ENCODE measurements around the gene TOMM40. TPM values are rescaled to one million over a fixed set of nuclear protein-coding genes. Genes with fewer than 3 reads are reported as not detected.
"Not testable (repeated sequence)": the region's sequence is repeated elsewhere in the genome, so short reads cannot be mapped to it uniquely, and the experiment has no call there.

TOMM40 gene
- total and polyA plus RNA-seq, 7 donors = 42.3 to 330 (median 69.7) TPM

DNA sequence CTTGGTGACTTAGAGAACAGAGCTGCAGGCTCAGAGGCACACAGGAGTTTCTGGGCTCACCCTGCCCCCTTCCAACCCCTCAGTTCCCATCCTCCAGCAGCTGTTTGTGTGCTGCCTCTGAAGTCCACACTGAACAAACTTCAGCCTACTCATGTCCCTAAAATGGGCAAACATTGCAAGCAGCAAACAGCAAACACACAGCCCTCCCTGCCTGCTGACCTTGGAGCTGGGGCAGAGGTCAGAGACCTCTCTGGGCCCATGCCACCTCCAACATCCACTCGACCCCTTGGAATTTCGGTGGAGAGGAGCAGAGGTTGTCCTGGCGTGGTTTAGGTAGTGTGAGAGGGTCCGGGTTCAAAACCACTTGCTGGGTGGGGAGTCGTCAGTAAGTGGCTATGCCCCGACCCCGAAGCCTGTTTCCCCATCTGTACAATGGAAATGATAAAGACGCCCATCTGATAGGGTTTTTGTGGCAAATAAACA lies 33.2 kb downstream of the TOMM40 start:
- TF ChIP-seq, protein P1, sequence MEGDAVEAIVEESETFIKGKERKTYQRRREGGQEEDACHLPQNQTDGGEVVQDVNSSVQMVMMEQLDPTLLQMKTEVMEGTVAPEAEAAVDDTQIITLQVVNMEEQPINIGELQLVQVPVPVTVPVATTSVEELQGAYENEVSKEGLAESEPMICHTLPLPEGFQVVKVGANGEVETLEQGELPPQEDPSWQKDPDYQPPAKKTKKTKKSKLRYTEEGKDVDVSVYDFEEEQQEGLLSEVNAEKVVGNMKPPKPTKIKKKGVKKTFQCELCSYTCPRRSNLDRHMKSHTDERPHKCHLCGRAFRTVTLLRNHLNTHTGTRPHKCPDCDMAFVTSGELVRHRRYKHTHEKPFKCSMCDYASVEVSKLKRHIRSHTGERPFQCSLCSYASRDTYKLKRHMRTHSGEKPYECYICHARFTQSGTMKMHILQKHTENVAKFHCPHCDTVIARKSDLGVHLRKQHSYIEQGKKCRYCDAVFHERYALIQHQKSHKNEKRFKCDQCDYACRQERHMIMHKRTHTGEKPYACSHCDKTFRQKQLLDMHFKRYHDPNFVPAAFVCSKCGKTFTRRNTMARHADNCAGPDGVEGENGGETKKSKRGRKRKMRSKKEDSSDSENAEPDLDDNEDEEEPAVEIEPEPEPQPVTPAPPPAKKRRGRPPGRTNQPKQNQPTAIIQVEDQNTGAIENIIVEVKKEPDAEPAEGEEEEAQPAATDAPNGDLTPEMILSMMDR (IDR thresholded peaks at IDR 0.05) = no peak
- 69 to 78% (median 70%) methylated on average over 8 of the region's 8 CpGs for WGBS, 3 donors
- Histone ChIP-seq H3K4me3 (no peak overlapping the region), H3K4me1 (no peaks in the 10 kb centered on the region), H3K27ac (no peak overlapping the region), H3K36me3 (ENCODE audit: insufficient read depth in 1 of 2, low read depth in 1 of 2) (no peaks in the 10 kb centered on the region), H3K9me3 (no peaks in the 10 kb centered on the region), H3K27me3 (ENCODE audit: insufficient read depth in 3 of 3, low read length in 2 of 3) (peaks cover 0 to 11% (median 2%) of the 10 kb centered on the region in 3 donors)
- ATAC-seq (no peak), DNase-seq (no peak)
- intact Hi-C loops (cut with DNase I) = no loop called here

DNA sequence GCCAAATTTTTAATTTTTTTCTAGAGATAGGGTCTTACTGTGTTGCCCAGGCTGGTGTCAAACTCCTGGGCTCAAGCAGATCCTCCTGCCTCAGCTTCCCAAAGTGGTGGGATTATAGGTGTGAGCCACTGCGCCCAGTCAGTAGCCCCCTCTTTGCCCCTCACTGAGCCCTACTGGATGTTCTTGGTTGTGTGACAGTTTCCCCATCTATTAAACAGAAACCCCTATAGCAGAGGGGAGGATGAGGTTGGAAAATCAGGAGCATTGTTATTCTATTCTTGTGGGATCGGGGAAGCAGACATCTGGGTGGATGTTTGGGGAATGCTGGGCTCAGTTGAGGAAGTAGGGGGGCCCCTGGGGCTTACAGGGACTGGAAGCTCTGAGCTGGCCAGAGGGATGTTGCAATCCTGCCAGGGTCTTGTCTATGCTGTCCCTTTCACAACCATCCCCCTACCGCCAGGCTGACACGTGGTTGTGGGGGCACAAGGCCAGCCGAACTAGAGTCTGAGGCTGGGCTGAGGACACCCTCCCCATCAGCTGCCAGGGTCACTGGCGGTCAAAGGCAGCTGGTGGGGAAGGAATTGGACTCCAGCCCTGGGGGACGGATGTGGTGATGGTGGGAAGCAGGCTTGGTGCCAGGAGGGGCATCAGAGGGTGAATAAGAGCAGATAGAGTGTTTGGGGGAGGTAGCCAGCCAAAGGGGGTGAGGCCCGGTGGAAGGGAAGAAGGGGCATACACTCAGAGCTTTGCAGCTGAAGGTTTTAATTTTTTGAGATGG lies 34.2 kb downstream of the TOMM40 start:
- 10 to 25% (median 15%) methylated on average over 8 of the region's 8 CpGs for WGBS, 3 donors
- TF ChIP-seq, protein P1 (IDR thresholded peaks at IDR 0.05) = no peak
- Histone ChIP-seq H3K27me3 (ENCODE audit: insufficient read depth in 3 of 3, low read length in 2 of 3) (peaks cover 0 to 11% (median 2%) of the 10 kb centered on the region in 3 donors), H3K27ac (no peak overlapping the region), H3K4me1 (no peaks in the 10 kb centered on the region), H3K9me3 (no peaks in the 10 kb centered on the region), H3K36me3 (ENCODE audit: insufficient read depth in 1 of 2, low read depth in 1 of 2) (no peaks in the 10 kb centered on the region), H3K4me3 (no peak overlapping the region)
- intact Hi-C loops (cut with DNase I) = no loop called here
- DNase-seq (peak; percentile 84 to 94), ATAC-seq (peak; percentile 51 to 66 (median 58))

DNA sequence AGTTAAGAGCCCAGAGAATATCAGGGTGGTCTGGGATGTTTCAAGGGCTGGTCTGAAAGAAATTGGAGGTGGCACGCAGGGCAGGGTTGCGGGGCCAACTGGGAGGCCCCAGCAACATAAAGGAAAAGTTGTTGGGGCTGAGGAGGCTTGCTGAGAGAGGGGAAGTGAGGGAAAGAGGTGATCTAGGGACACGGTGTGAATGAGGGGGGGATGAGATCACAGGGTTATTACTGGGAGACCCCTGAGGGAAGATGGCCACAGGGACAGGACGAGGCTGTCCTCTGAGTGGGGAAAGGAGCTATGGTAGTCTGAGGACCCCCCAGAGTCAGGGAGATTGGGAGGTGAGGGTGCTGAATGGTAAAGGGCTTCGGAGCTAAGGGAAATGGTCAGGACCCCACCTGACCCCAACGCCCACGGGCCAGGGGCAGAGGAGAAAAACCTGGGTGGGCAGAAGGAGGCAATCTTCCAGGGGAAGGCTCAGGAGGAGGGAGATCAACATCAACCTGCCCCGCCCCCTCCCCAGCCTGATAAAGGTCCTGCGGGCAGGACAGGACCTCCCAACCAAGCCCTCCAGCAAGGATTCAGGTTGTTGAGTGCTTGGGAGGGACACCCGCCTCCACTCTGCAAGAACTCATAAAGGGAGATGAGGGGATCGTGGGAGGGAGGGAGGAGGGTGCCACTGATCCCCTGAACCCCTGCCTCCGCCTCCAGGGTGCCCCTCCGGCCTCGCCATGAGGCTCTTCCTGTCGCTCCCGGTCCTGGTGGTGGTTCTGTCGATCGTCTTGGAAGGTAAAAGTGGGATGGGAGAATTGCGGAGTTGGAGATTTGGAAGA lies 35.4 kb downstream of the TOMM40 start:
- peaks cover 0 to 11% (median 2%) of the 10 kb centered on the region in 3 donors for H3K27me3 ChIP-seq (ENCODE audit: insufficient read depth in 3 of 3, low read length in 2 of 3)
- H3K36me3 ChIP-seq (ENCODE audit: insufficient read depth in 1 of 2, low read depth in 1 of 2); intact Hi-C loops (cut with DNase I); H3K9me3 ChIP-seq; H3K4me1 ChIP-seq; H3K27ac ChIP-seq; DNase-seq: not testable (repeated sequence)
- peak overlapping the region; percentile 46 for H3K4me3 ChIP-seq
- peak; percentile 19 to 39 (median 20) for ATAC-seq
- 36 to 53% (median 50%) methylated on average over 13 to 18 of the region's 19 CpGs for WGBS, 3 donors

DNA sequence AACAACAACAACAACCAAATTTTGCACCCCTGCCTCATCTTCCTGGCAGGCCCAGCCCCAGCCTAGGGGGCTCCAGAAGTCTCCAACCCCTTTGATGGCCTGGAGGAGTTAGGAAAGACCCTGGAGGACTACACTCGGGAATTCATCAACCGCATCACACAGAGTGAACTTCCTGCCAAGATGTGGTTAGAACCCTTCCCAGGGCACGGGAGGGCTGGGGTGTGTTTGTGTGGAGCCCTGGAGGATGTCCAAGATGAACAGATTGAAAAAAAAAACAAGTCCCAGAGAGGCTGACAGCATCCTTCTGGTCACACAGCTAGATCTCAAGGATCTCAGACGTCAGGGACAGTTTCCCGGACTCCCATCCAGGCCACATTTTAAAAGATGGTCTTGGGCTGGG lies 36.7 kb downstream of the TOMM40 start:
- Histone ChIP-seq H3K36me3 (ENCODE audit: insufficient read depth in 1 of 2, low read depth in 1 of 2) (no peaks in the 10 kb centered on the region), H3K9me3 (no peaks in the 10 kb centered on the region), H3K4me1 (no peaks in the 10 kb centered on the region), H3K27me3 (ENCODE audit: insufficient read depth in 3 of 3, low read length in 2 of 3) (peaks cover 0 to 11% (median 2%) of the 10 kb centered on the region in 3 donors), H3K4me3 (no peak overlapping the region), H3K27ac (no peak overlapping the region)
- 34 to 41% (median 39%) methylated on average over 5 of the region's 5 CpGs for WGBS, 3 donors
- TF ChIP-seq, protein P1 (IDR thresholded peaks at IDR 0.05) = no peak
- no peak for ATAC-seq
- no peak for DNase-seq
- intact Hi-C loops (cut with DNase I) = no loop called here

DNA sequence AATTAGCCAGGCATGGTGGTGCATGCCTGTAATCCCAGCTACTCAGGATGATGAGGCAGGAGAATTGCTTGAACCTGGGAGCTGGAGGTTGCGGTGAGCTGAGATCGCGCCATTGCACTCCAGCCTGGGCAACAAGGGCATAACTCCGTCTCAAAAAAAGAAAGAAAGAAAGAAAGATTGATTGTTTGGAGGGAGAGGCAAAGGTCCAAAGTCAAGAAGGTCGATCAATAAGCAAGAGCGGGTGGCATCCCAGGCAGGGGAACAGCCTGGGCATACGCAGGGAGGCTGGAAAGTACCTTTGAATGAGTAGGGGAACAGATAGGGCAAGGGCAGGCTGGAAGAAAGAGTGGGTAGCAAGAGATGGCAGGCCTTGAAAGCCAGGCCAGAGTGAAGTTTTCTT lies 39.0 kb downstream of the TOMM40 start:
- 90 to 93% (median 91%) methylated on average over 7 of the region's 7 CpGs for WGBS, 3 donors
- H3K9me3 ChIP-seq = no peaks in the 10 kb centered on the region
- H3K27me3 ChIP-seq (ENCODE audit: insufficient read depth in 3 of 3, low read length in 2 of 3) = peaks cover 0 to under 1% (median 0%) of the 10 kb centered on the region in 3 donors
- TF ChIP-seq, protein P1 (IDR thresholded peaks at IDR 0.05) = no peak
- no peaks in the 10 kb centered on the region for H3K36me3 ChIP-seq (ENCODE audit: insufficient read depth in 1 of 2, low read depth in 1 of 2)
- no peaks in the 10 kb centered on the region for H3K4me1 ChIP-seq
- H3K27ac ChIP-seq = no peak overlapping the region
- no peak overlapping the region for H3K4me3 ChIP-seq
- DNase-seq = no peak
- intact Hi-C loops (cut with DNase I) = no loop called here
- no peak for ATAC-seq
